ENCODE results near the gene EIF2D. TPM values are rescaled to one million over a fixed set of nuclear protein-coding genes. Genes with fewer than 3 reads are reported as not detected.

Gene EIF2D
- 30.3 to 36.6 TPM (median 34.8 TPM) in 5 replicates for total RNA-seq (2022; extraction: Qiagen RNA extraction; ENCODE audit: low read depth)

GRCh38 chr1:206612129-206612876 is at the start of gene EIF2D:
Gene EIF2D, minus strand, starts transcription at chr1:206612465. Its CDS starts 123 bp downstream, at chr1:206612342.

GRCh38 chr1:206635080-206635977 is 23.1 kb upstream of the EIF2D start, which contains the start of gene DYRK3:
Gene DYRK3, plus strand, starts transcription at chr1:206635536. Its CDS starts 168 bp downstream, at chr1:206635704.

Other genes with a start within 250 kb of the EIF2D start
- gene IKBKE, start 142.0 kb downstream of the EIF2D start, total RNA-seq (2022; extraction: Qiagen RNA extraction; ENCODE audit: low read depth) = 3.3 to 8.4 TPM (median 6.6 TPM) in 5 replicates
- 0.87 to 1.6 TPM (median 0.95 TPM) in 5 replicates for gene RASSF5, start 104.9 kb downstream of the EIF2D start, total RNA-seq (2022; extraction: Qiagen RNA extraction; ENCODE audit: low read depth)
- gene DYRK3, start 23.1 kb upstream of the EIF2D start, total RNA-seq (2022; extraction: Qiagen RNA extraction; ENCODE audit: low read depth) = 8.1 to 10.1 TPM (median 9.3 TPM) in 5 replicates
- gene MAPKAPK2, start 72.4 kb upstream of the EIF2D start, total RNA-seq (2022; extraction: Qiagen RNA extraction; ENCODE audit: low read depth) = 58.7 to 81.1 TPM (median 72.4 TPM) in 5 replicates
- not detected in 5 replicates for gene IL19, start 158.3 kb upstream of the EIF2D start, total RNA-seq (2022; extraction: Qiagen RNA extraction; ENCODE audit: low read depth)
- not detected in 5 replicates for gene IL10, start 160.0 kb upstream of the EIF2D start, total RNA-seq (2022; extraction: Qiagen RNA extraction; ENCODE audit: low read depth)

Measured in A549 treated with ZK216348 at 1 μM for 4 hours (cell line).